Posterior cingulate gyrus (tissue), 11 donors: ENCODE data around the gene POLE.
A peak's percentile ranks its signal among the peaks of the same experiment; 100 is the strongest.

Experiments used
- DNase-seq, 10 donors: peaks; one replicate each; pipeline versions ENCODE4 v3.0.0 to v3.0.0-alpha.2; 2020 to 2021; ENCODE audit warnings: mixed read lengths in 3 of 10
- intact Hi-C: fragments of 100-400 bp; cut with DNase I; formaldehyde crosslinking; loops from one replicate; pipeline ENCODE4 v1.15.1; 2023

The POLE gene

GRCh38 chr12:132687211-132688164 is at the start of gene POLE, which contains the start of gene PXMP2:
Gene POLE (minus strand): TSS chr12:132687342. CDS start chr12:132687315, 27 bp downstream.
Gene PXMP2 (plus strand): TSS chr12:132687587. CDS start chr12:132687671, 84 bp downstream.
- intact Hi-C loops = no loop called here
- peak; percentile 78 to 99 (median 93) for DNase-seq

GRCh38 chr12:132736913-132737312 is 49.8 kb upstream of the POLE start:
- intact Hi-C loops = no loop called here
- peak in 3 of 10 donors; percentile 33 to 55 (median 49) for DNase-seq

- DNase-seq = peak in 3 of 10 donors; percentile 33 to 73 (median 63)
- intact Hi-C loops = no loop called here
Observed at GRCh38 chr12:132736378-132736777, 49.2 kb upstream of the POLE start.

- intact Hi-C loops = no loop called here
- DNase-seq = peak in 3 of 10 donors; percentile 43 to 70 (median 49)
Observed at GRCh38 chr12:132735496-132735895, 48.4 kb upstream of the POLE start.

- intact Hi-C loops = no loop called here
Observed at GRCh38 chr12:132734206-132734605, 47.1 kb upstream of the POLE start.

GRCh38 chr12:132731574-132731973 is 44.4 kb upstream of the POLE start:
- intact Hi-C loops = no loop called here
- DNase-seq = peak in 3 of 10 donors; percentile 10 to 64 (median 25)

More at GRCh38 chr12:132734206-132734605, 47.1 kb upstream of the POLE start:
- peak in 2 of 10 donors; percentile 37 to 71 for DNase-seq

- intact Hi-C loops = no loop called here
- DNase-seq = peak in 1 of 10 donors; percentile 41
Observed at GRCh38 chr12:132730353-132730752, 43.2 kb upstream of the POLE start.

- intact Hi-C loops = no loop called here
- DNase-seq = peak in 7 of 10 donors; percentile 36 to 91 (median 53)
Observed at GRCh38 chr12:132729541-132730320, 42.6 kb upstream of the POLE start.

GRCh38 chr12:132728502-132728901 is 41.4 kb upstream of the POLE start:
- intact Hi-C loops = no loop called here
- peak in 2 of 10 donors; percentile 12 to 40 for DNase-seq

- intact Hi-C loops = no loop called here
- DNase-seq = peak in 2 of 10 donors; percentile 57
Observed at GRCh38 chr12:132727091-132727794, 40.1 kb upstream of the POLE start.

- DNase-seq = peak in 2 of 10 donors; percentile 52 to 55
- intact Hi-C loops = no loop called here
Observed at GRCh38 chr12:132726386-132726785, 39.2 kb upstream of the POLE start.

- DNase-seq = peak in 2 of 10 donors; percentile 73 to 77
- intact Hi-C loops = no loop called here
Observed at GRCh38 chr12:132724506-132725241, 37.5 kb upstream of the POLE start.

- intact Hi-C loops = no loop called here
- DNase-seq = no peak
Observed at GRCh38 chr12:132723764-132724140, 36.6 kb upstream of the POLE start.

GRCh38 chr12:132723015-132723763 is 36.0 kb upstream of the POLE start:
- DNase-seq = peak in 2 of 10 donors; percentile 57 to 84
- intact Hi-C loops = no loop called here

- intact Hi-C loops = no loop called here
- DNase-seq = peak in 2 of 10 donors; percentile 59 to 66
Observed at GRCh38 chr12:132720606-132721345, 33.6 kb upstream of the POLE start.

- DNase-seq = peak in 2 of 10 donors; percentile 35 to 37
- intact Hi-C loops = loop anchor here (10.0 kb wide), 1 partner anchor 45 kb away; the partner anchor contains the start of gene ANKLE2
Observed at GRCh38 chr12:132719954-132720324, 32.8 kb upstream of the POLE start.

- DNase-seq = peak in 3 of 10 donors; percentile 67 to 82 (median 81)
- intact Hi-C loops = loop anchor here (10.0 kb wide), 1 partner anchor 45 kb away; the partner anchor contains the start of gene ANKLE2
Observed at GRCh38 chr12:132719141-132719953, 32.2 kb upstream of the POLE start.
